Suprapubic skin (tissue), 3 donors: ENCODE data around the gene MAGEF1.

ENCODE experiments used
- POLR2AphosphoS5 ChIP-seq, 3 donors: sonication (generic); formaldehyde crosslinking; IDR thresholded peaks; one replicate each; pipeline ENCODE4 v1.6.1; 2017; ENCODE audit warnings: antibody characterized with exemption in 3 of 3
- TF ChIP-seq, protein P1 (sequence below), 2 donors: fragments of 200-600 bp in 1 of 2; fragments of 450-650 bp in 1 of 2; sonication (generic) in 1 of 2; IDR thresholded peaks; one replicate each; pipeline ENCODE4 v1.5.1; 2016 to 2019; ENCODE audit warnings: antibody characterized with exemption in 2 of 2, mild to moderate bottlenecking in 1 of 2, moderate library complexity in 1 of 2

DNA sequence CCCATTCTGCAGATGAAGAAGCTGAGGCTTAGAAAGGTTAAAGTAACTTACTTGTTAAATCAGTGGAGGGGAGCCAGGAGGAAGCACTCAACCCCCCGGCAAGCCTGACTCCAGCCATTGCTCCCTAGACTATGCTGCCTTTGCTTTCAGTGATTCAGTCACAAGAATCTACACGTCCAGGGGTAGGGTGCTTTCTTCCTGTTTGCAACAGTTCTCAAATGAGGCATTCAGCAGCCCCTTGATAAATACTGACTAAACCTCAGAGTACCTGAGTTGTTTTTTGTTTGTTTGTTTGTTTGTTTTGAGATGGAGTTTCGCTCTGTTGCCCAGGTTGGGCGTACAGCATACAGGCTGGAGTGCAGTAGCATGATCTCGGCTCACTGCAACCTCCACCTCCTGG is 28.6 kb downstream of the MAGEF1 start:
- TF ChIP-seq, protein P1, sequence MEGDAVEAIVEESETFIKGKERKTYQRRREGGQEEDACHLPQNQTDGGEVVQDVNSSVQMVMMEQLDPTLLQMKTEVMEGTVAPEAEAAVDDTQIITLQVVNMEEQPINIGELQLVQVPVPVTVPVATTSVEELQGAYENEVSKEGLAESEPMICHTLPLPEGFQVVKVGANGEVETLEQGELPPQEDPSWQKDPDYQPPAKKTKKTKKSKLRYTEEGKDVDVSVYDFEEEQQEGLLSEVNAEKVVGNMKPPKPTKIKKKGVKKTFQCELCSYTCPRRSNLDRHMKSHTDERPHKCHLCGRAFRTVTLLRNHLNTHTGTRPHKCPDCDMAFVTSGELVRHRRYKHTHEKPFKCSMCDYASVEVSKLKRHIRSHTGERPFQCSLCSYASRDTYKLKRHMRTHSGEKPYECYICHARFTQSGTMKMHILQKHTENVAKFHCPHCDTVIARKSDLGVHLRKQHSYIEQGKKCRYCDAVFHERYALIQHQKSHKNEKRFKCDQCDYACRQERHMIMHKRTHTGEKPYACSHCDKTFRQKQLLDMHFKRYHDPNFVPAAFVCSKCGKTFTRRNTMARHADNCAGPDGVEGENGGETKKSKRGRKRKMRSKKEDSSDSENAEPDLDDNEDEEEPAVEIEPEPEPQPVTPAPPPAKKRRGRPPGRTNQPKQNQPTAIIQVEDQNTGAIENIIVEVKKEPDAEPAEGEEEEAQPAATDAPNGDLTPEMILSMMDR (IDR thresholded peaks at IDR 0.05), result no peak
- no peak for TF ChIP-seq POLR2AphosphoS5 (IDR thresholded peaks at IDR 0.05)
